PFSK-1 (cell line): ENCODE measurements around the gene GRK5.

Experiments
- FOXP2 ChIP-seq: optimal IDR thresholded peaks from 2 replicates; pipeline ENCODE3; 2011; ENCODE audit warnings: borderline replicate concordance, control low read depth, inconsistent platforms; ENCODE audit not compliant: insufficient read depth; ENCODE audit errors: extremely low read length, extremely low read depth
- POLR2AphosphoS5 ChIP-seq: IDR thresholded peaks from 2 replicates; pipeline ENCODE4 v1.6.1; 2012; ENCODE audit warnings: low read depth, mild to moderate bottlenecking, control low read depth, low read length, moderate library complexity
- SIN3A ChIP-seq: IDR thresholded peaks from 2 replicates; pipeline ENCODE4 v1.6.1; 2012; ENCODE audit warnings: mild to moderate bottlenecking, low read length, moderate library complexity, borderline replicate concordance; ENCODE audit not compliant: insufficient read depth
- TAF1 ChIP-seq: IDR thresholded peaks from 2 replicates; pipeline ENCODE4 v1.6.1; 2012; ENCODE audit warnings: low read length, control low read depth, borderline replicate concordance; ENCODE audit not compliant: insufficient read depth
- TF ChIP-seq, protein P1 (sequence below), 2 experiments: IDR thresholded peaks; 2 replicates each; pipeline versions ENCODE4 v1.6.1 to v1.8.0; 2011 to 2012; ENCODE audit warnings: low read depth in 2 of 2, low read length in 2 of 2, control low read depth in 1 of 2, inconsistent platforms in 1 of 2, mild to moderate bottlenecking in 1 of 2, moderate library complexity in 1 of 2; ENCODE audit not compliant: insufficient read depth in 1 of 2

GRCh38 chr10:119305860-119306513, 98.6 kb downstream of the GRK5 start:
- TF ChIP-seq POLR2AphosphoS5 (no peak), FOXP2 (peak; percentile 91), TAF1 (0 out of 2 replicates have a peak, but pooled peaks have one; percentile 28), SIN3A (no peak)
- TF ChIP-seq, protein P1, sequence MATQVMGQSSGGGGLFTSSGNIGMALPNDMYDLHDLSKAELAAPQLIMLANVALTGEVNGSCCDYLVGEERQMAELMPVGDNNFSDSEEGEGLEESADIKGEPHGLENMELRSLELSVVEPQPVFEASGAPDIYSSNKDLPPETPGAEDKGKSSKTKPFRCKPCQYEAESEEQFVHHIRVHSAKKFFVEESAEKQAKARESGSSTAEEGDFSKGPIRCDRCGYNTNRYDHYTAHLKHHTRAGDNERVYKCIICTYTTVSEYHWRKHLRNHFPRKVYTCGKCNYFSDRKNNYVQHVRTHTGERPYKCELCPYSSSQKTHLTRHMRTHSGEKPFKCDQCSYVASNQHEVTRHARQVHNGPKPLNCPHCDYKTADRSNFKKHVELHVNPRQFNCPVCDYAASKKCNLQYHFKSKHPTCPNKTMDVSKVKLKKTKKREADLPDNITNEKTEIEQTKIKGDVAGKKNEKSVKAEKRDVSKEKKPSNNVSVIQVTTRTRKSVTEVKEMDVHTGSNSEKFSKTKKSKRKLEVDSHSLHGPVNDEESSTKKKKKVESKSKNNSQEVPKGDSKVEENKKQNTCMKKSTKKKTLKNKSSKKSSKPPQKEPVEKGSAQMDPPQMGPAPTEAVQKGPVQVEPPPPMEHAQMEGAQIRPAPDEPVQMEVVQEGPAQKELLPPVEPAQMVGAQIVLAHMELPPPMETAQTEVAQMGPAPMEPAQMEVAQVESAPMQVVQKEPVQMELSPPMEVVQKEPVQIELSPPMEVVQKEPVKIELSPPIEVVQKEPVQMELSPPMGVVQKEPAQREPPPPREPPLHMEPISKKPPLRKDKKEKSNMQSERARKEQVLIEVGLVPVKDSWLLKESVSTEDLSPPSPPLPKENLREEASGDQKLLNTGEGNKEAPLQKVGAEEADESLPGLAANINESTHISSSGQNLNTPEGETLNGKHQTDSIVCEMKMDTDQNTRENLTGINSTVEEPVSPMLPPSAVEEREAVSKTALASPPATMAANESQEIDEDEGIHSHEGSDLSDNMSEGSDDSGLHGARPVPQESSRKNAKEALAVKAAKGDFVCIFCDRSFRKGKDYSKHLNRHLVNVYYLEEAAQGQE (IDR thresholded peaks at IDR 0.05; ENCODE audit: insufficient read depth in 1 of 2, low read depth in 2 of 2, low read length in 2 of 2) = no peak
